GM21786 (cell line): Measurements from ENCODE around the gene CAPN13.

ENCODE experiments used
- ATAC-seq: cut with Tn5 transposase; IDR thresholded peaks from one replicate; pipeline ENCODE4 v1.9.1; 2021; ENCODE audit not compliant: unreplicated experiment

The CAPN13 gene

DNA sequence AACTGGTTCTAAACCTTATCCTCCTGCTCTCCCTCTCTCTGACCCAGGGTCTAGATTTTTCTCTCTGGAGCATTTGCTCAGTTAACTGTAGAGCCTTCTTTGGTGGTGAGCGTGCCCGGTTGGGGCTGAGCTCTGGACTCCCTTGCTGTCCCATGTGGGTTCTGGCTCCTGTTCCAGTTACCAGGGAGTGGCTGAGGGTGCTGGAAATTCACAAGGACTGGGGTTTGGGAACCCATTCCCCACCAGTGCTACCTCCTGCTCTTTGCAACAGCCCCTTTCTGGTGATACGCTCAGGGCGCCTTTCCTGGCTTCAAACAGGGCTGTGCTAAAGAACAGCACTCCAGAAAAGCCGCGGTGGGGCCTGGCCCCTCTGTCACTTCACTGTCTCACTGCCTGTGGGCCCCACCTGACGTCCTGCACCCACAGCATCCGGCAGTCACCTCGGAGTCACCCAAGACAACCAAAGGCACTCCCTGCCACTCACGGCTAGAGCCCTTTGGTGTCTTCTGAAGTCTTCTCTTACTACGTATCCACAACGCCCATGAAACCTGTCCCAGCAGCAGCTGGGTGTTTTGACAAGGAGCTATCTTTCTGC is 41.3 kb downstream of the CAPN13 start:
- no peak for ATAC-seq

- no peak for ATAC-seq
Measured at GRCh38 chr2:30765191-30765590, 42.1 kb downstream of the CAPN13 start.

- no peak for ATAC-seq
Measured at GRCh38 chr2:30764021-30764800, 43.0 kb downstream of the CAPN13 start.

DNA sequence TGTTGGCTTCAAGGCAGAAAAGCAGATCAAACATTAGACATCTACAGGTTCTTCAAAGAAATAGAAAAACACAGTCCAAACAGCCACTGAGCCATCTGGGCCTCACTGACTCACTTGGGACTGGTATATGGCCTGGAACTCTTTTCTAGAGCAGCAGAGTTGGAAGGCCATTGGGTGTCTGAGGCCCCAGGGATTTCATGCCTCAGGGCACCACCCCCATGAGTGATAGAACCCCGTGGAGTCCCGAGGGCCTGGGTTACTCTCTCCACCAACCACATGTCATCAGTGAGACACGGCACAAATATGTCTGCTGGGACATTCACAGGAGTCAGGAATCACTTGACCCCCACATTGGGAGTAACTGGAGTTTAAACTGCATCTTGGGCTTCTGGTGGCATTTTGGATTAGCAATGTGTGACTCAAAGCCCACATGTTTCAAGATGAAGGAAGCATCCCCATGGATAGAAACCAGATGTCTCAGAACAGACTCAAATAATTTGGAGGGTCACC is 44.0 kb downstream of the CAPN13 start:
- no peak for ATAC-seq

DNA sequence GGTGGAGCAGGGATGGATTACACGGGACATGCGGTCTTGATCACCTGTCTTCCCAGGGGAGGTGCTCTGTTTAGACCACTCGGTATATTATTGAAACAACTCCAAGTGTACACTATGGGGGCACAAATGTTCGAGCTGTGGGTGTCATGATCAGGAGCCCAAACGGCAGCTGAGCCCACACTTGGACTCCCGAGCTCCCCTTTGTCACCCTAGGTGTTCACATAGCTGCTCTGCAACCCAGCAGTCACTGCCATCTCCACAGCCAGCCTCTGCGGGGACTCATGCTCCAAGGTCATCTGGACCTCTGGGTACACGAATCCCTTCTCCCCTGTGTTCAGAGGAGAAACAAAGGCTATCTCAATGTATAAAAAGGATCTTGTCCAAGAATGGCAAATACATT is 46.0 kb downstream of the CAPN13 start:
- ATAC-seq, result no peak

DNA sequence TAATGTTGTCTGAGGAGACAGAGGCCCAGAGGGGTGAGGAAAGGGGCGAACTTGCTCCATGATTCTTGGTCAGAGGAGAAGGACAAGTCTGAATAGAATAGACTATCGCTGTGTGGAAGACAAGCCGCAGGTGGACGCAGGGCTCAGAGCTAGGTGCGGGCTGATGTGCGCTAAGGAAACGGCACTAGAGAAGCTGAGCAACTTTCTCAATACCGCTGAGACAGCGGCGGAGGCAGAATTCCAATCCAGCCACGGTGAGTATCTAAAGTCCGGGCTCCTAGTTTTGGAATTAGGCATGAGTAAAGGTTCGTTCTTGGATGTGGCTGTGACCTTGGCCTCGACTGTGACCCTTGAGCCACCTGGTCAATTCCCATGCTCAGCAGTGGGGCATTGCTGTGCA is 47.8 kb downstream of the CAPN13 start:
- no peak for ATAC-seq

- no peak for ATAC-seq
Measured at GRCh38 chr2:30758191-30758651, 49.0 kb downstream of the CAPN13 start.

- ATAC-seq, result no peak
Measured at GRCh38 chr2:30757749-30758148, 49.5 kb downstream of the CAPN13 start.

GRCh38 chr2:30756971-30757370 is 50.3 kb downstream of the CAPN13 start:
- ATAC-seq, result no peak

GRCh38 chr2:30756051-30756719 is 51.1 kb downstream of the CAPN13 start:
- ATAC-seq, result no peak

- ATAC-seq, result no peak
Measured at GRCh38 chr2:30753630-30754029, 53.6 kb downstream of the CAPN13 start.

- no peak for ATAC-seq
Measured at GRCh38 chr2:30752811-30753210, 54.4 kb downstream of the CAPN13 start.

DNA sequence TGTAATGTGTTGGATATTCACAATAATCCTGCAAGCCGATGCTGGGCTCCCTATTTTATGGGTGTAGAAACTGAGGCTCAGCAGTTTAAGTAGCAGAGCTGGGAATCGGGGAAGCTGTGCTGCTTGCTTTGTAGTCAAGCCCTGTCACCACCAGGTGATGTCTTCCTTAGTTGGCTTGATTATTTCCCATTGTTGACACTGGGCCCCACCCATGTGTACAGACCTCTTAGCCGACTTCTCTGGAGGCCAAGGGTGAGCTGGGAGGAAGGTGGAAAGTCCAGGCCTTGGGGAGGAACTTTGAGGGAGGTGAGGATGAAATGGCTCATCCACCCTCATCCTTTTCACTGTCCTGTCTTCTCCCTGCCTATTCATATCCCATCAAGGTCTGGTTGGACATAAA is 60.0 kb downstream of the CAPN13 start:
- ATAC-seq, result no peak

DNA sequence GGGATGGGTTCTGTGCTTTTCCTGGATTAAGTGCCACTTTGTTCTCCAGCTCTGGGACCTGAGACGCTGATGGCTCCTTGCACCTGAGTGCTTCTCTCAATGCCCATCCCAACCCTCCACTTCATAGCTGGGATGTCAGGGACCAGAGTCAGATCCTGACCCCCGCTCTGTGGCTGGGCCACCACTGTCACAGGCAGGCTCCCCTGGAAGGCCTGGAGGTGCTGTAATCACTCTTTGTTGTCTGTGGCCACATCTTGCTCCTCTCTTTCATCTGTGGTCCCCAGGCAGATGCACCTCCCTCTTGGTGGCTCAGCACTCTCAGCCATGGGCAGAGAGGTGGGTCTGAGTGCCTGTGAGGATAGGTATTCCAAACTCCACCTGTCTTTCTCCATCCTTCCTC is 62.4 kb downstream of the CAPN13 start:
- ATAC-seq, result no peak

- ATAC-seq, result no peak
Measured at GRCh38 chr2:30741576-30741975, 65.7 kb downstream of the CAPN13 start.

GRCh38 chr2:30738141-30738911 is 68.9 kb downstream of the CAPN13 start:
- ATAC-seq, result no peak

- ATAC-seq, result no peak
Measured at GRCh38 chr2:30737326-30737610, 70.0 kb downstream of the CAPN13 start.

GRCh38 chr2:30736461-30737325 is 70.6 kb downstream of the CAPN13 start:
- no peak for ATAC-seq

DNA sequence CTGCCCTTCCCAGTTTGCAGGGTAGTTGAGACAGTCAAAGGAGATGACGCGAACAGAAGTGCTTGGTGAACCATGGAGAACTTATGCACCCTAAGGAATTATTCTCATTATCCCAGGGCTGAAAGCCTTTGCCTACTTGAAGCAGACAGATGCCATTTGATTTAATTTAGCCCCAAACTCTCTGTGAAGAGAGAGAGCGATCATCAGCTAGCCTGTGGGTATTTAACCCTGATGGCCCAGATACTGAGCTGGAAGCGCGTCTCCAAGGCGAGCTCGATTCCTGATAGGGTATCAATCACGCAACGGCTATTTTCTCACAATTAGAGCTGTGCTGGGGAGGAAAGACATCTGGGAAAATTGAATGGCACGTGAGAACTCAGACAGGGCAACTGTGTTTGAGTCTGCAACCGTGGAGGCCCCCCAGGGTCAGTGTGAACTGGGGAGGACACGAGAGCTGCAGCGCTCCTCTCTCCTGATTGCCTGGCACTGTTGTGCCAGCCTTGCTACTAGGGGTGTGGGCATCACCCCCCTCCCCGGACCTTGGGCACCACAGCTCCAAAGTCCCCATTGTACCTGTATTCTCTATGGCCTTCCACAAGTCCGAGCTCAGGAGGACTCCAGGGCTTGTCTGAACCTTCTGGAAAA is 73.2 kb downstream of the CAPN13 start:
- ATAC-seq, result no peak

GRCh38 chr2:30732876-30733275 is 74.4 kb downstream of the CAPN13 start:
- no peak for ATAC-seq
